Central memory CD4-positive, alpha-beta T cell (primary cell): ENCODE results near the gene MNS1.
"Not testable (repeated sequence)": the region's sequence is repeated elsewhere in the genome, so short reads cannot be mapped to it uniquely, and the experiment has no call there.

Source experiments
- DNase-seq: peaks from one replicate; pipeline ENCODE4 v3.0.0; 2022

Gene MNS1

DNA sequence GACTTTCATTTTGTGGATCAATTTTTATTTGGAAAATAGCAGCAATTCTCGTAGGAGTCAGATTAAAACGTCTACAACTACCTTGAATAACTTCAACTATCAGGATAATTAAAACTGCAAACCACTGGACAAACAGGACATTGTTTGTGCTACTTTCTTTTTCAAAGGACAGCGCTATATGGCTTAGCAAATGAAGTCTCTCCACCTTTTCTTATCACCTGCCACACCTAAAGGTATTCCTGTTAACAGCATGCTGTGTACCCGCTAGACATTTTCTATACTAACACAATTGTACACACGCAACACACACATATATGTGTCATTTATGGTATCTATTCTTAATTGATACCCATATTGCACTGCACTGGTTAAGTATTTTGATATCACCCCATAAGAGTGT, 19.2 kb downstream of the MNS1 start:
- no peak for DNase-seq

- DNase-seq: no peak
Measured at GRCh38 chr15:56442354-56442753, 22.6 kb downstream of the MNS1 start.

DNA sequence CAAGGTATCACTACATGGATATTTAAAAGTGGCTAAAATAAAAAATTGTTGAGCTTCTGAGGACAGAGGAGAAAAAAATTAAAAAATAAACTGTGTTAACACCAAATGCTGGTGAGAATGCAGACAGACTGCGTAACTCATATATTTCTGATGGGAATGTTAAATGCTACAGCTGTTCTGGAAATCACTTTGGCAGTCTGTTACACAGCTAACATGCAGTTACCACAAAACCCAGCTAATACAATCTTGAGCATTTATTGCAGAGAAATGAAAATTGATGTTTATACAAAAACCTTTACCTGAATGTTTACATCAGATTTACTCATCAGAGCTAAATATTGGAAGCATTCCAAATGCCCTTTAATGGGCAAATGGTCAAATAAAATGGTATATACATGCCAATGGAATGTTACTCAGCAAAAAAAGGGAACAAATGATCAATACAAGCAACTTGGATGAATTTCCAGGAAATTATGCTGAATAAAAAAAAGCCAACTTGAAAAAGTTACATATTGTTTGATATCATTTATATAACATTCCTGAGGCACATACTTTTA, 24.6 kb downstream of the MNS1 start:
- no peak for DNase-seq

DNA sequence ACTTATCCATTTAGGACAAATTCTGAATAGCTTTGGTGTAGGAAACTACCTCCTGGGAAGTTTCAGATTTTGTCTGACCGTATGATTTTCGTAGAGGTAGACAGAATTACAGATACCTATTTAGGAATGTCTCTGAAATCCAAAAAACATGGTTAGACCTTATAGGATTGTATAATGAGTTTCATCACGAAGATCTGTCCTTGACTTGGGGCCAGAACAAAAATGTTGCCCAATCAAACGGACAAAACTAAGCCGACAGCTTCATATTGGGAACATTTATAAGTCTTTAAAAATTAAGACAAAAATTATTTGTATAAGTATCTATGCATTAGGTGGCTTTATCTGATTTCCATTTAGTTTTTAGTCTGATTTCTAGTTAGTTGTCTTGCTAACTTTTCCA, 32.6 kb downstream of the MNS1 start:
- no peak for DNase-seq

GRCh38 chr15:56428821-56429458, 36.0 kb downstream of the MNS1 start:
- DNase-seq: no peak

GRCh38 chr15:56425976-56426375, 39.0 kb downstream of the MNS1 start:
- no peak for DNase-seq

DNA sequence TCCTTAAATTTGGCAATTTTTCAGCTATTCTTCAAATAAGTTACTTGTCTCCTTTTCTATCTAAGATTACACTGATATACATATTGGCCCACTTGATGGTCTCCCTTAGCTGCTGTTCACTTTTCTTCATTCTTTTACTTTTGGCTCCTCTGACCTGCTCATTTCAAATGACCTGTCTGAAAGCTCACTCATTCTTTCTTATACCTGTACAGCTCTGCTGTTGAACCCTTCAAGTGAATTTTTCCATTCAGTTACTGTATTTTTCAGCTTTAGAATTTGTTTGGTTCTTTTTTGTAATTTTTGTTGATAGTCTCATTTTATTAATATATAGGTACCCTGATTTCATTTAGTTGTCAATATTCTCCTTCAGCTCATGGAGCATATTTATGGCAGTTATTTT, 39.7 kb downstream of the MNS1 start:
- DNase-seq: no peak

- DNase-seq: not testable (repeated sequence)
Measured at GRCh38 chr15:56413114-56413733, 51.7 kb downstream of the MNS1 start.

DNA sequence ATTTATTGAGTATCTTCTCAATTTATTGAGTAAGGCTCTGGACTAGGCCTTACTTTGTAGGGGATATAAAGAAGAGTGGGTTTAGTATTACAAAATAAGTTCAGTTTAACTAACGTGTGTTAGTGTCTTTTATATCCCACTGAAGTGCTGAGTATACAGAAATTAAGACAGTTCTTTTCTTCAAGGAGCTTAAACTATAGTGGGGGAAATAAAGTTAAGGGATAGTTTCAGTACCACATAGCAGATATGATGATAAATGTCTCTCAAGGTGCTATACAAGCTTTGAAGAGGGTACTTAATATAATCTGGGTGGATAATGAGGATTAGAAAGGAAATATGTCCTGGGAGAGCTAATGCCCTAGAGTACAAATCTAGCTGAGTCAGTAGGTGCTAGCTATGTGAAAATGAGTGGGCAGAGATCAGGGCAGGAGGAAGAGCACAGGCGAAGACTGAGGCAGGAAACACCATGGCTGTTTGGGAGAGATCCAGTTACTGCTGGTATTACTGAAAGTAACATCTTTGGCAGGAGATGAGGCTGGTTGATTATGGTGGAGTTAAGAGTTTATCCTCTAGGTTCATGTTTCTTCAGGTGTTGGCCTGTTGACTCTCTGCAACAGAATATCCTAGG, 53.7 kb downstream of the MNS1 start:
- DNase-seq: no peak

DNA sequence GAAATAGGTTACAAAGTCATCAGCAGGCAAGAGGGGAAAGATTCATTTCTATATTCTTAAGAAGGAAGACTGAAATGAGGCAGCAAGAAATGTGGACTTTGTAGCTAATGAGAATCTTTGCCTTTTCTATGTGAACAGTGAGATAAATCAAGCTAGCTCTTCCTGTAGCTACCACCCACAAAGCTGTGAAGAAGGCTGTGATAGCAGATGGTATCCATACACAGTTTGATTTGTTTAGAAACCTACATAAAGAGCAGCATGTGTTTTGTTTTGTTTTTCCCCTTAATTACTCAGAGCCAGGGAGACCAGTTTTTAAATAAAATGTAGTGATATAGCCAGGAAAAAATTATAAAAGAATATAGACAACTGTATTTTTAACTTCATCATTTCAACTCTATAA, 54.2 kb downstream of the MNS1 start:
- DNase-seq: no peak

GRCh38 chr15:56399209-56399608, 65.7 kb downstream of the MNS1 start:
- not testable (repeated sequence) for DNase-seq

- not testable (repeated sequence) for DNase-seq
Measured at GRCh38 chr15:56397325-56397724, 67.6 kb downstream of the MNS1 start.

- DNase-seq: no peak
Measured at GRCh38 chr15:56394909-56395308, 70.0 kb downstream of the MNS1 start.

DNA sequence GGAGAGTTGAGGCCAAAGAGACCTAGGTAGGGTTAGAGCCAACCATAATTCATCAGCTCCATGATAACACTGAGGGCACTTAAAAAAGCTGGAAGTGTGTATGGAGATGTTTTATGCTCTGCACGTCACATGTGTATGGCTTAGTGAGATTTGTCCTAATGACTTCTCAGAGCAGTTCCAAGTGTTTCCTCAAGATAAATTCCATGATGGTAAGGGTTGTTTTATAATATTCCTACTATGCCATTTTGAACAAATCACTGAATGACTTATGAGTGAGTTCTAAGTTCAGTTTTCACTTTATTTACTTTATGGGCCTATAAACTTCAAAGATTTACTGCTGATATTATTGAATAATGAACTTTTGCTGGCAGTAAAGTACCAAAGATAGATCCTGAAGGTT, 71.7 kb downstream of the MNS1 start:
- DNase-seq: no peak

DNA sequence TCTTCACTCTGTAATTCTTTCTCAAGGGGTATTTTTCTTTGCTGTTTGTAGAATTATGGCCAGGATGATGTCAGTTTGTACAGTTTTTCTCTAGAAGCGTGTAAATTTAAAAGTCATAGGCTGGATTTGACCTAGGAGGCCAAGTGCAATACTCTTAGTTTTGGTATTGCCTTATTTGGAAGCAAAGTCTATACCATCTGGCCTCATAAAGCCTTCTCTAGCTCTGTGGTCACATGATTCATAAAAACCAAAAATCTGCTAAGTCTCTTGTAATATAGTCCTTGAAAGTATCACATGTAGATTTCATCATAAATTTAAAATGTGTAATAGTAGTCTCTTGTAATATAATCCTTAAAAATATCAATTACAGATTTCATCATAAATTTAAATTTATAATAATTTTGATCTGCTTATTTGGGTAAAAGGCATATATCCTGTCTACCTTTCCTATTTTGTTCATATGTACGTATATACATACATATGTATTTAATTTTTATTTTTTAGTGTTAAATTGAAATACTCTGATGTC, 74.1 kb downstream of the MNS1 start:
- DNase-seq: no peak

GRCh38 chr15:56385908-56386307, 79.0 kb downstream of the MNS1 start:
- no peak for DNase-seq

GRCh38 chr15:56383010-56383409, 81.9 kb downstream of the MNS1 start:
- no peak for DNase-seq
